CD4-positive, alpha-beta T cell treated with Interleukin-4 for 1 hour (primary cell): Measurements from ENCODE around the gene JADE2.
A peak's percentile ranks its signal among the peaks of the same experiment; 100 is the strongest.

ENCODE experiments used
- DNase-seq, 2 donors: peaks; one replicate each; pipeline ENCODE4 v3.0.0-alpha.2; 2020 to 2022

JADE2 gene

GRCh38 chr5:134530301-134531077, 5.0 kb downstream of the JADE2 start:
- no peak for DNase-seq

DNA sequence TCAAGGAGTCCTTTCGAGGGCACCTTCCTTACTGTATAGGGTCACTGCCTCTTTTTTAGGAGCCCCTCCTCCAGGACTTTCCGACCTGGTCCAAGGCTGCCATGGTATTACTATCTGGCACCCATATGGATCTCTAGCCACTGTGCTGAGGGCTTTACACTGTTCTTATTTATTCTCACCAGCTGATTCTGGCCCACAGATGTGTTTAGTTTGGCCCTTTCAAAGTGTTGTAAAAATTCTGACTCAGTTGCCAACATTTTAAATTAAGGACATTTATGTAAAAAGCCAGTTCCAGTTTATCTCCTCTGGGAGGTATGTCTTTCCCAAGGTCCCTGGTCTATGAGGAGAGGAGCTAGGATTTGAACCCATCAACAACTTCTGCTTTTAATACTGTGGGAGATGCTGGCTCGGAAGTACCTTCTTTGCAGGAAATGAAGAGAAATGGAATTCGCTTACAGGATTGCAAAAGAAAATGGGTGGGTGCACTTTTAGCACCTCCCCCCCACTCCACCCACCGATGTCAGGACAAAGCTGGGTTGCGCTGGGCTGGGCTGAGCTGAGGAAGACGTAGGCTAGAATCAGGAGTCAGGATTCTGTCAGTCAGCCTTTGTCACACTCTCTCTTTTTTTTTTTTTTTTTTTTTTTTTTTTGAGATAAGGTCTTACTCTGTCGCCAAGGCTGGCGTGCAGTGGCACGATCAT, 7.8 kb downstream of the JADE2 start:
- no peak for DNase-seq

- no peak for DNase-seq
These were observed 8.7 kb downstream of the JADE2 start for GRCh38 chr5:134534058-134534725.

- DNase-seq = no peak
These were observed 9.2 kb downstream of the JADE2 start for GRCh38 chr5:134534726-134535110.

DNA sequence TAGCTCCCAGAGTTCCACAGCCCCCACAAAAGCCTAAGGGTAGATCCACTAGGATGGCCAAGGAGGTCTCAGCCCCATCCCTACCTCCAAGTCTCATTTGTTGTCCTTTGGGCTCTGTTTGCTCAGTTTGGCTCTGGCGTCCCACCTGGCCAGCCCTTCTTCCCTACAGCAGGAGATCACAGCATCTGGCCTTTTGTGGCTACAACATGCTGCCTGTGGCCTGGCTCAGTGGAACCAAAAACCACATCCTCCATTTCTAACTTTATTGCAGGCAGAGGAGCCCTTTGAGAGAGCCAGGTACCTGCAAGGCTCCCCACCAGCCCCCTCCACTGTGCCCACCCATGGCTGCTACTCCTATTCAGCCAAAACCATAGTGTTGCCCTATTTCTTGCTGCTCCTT, 11.4 kb downstream of the JADE2 start:
- no peak for DNase-seq

DNA sequence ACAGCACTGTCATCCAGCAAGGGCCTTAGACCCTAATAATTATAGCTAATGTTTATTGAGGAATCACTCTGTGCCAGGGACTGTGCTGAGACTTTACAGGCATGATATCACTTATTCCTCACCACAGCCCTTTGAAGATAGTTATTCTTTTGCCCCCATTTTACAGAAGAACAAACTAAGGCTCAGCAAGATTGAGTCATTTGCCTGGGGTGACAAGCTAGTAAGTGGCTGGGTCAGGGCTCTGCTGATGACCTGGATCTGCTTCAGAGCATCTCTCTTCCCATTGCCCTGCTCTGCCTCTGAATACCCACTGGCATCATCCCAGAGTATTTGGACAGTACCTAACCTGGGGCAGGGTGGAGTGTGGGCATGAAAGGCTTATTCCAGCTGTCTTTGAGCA, 11.8 kb downstream of the JADE2 start:
- no peak for DNase-seq

DNA sequence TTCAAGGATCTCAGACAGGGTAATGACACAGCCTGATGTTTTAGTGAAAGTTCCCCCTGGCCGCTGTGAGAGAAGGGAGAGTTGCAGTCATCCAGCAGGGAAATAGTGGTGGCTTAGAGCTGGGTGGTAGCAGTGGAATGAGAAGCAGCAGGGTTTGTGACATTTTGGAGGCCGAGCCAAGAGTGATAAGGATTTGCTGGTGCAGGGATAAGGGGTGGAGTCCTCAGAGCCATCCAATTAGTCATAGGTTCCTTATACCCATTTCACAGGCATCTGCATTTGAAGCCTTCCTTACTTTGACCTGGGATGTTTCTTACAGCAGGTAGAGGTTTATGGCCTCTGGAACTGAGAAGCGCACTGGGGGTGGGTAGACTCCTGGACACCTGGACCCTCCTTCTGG, 12.8 kb downstream of the JADE2 start:
- no peak for DNase-seq

DNA sequence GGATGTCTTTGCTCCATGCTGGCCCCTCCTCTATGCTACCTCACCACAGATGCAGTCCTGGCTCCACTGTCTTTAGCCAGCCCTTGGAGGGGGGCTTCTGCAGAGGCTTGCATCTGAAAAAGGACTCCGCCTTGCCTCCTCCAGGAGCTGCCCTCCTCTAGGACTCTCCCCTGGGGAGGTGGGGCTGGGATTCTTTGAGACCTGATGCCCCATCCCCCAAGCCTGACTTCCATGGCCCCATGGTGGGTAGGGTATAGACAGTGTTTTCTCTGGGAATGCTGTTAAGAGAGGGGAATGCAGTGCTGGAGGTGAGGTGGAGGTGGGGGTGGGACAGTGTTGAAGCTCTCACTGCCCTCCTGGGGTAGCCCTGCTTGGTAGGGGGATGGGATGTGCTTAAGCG, 14.3 kb downstream of the JADE2 start:
- DNase-seq = no peak

- peak in 1 of 2 donors; percentile 42 for DNase-seq
These were observed 15.6 kb downstream of the JADE2 start for GRCh38 chr5:134540747-134541733.

- DNase-seq = no peak
These were observed 16.4 kb downstream of the JADE2 start for GRCh38 chr5:134541736-134542376.

- peak; percentile 44 to 72 for DNase-seq
These were observed 18.5 kb downstream of the JADE2 start for GRCh38 chr5:134543820-134544614.

DNA sequence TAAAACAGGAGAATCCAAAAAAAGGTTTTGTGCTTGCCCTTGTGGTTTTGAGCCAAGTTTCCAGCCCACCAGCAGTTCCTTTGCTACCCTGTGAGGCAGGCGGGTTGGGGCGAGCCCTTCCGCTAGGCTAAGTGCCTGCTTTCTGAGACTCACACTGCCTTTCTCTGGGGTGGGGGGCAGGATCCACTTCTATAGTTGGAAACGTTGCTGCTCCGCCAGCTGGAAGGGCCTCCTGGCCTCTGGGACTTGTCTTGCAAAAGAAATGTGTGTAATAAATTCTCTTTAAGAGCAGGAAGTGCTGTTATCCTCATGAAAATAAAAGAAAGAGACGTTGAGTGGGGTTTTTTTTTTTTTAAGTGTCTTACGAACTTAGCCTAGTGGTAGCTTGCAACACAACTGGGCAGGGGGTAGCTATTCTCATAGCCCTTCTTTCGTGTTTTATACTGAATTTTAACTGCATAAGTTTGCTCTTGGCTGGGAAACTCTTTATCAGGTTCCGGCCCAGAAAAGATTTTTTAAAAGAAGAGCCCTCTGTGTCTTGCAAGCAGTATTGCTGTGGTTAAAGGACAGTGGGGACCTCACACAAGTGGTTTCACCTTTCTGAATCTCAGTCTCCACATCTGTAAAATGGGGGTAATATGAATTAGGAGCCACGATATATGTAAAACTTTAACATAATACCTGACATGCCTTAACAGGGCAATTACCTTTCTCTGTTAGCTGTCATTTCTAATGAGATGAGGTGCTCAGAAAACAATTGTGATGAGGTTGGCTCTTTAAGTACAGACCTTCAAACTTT, 19.8 kb downstream of the JADE2 start:
- peak; percentile 18 to 23 for DNase-seq

DNA sequence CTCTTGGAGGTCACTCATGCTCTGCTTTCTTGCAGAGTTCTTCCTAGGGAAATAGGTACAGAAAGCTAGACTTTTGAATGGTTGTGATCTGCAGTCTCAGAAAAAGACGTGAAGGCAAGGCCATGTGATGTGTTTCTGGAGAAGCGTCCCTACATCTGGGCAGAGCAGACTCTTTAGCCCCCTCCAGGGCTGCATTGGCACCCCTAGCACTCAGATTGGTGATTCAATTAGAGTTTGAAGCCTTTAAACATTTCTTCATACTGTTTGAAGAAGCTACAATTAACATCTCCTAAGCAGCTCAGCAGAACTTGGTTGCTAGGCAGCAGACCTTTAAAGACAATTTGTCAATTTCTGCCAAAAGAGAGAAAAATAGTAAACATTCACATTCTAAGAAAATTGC, 21.6 kb downstream of the JADE2 start:
- no peak for DNase-seq

DNA sequence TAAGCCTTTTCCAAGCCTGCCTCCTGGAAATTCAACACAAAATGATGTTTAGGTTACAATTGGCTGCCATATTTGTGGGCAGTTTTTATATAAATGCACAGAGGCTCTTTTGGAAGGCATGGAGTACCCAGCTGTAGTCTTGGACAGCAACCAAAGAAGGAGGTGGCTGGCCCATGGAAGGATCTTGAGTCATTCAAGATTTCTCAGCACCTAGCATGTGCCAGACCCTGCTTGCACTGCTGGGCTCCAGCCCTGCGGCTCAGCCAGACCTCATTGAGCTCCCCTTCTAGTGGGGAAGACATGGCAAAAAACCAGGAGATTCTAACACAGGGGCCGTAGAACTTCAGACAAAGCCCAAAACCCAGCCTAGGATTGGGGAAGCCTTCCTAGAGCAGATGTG, 22.1 kb downstream of the JADE2 start:
- DNase-seq = no peak

DNA sequence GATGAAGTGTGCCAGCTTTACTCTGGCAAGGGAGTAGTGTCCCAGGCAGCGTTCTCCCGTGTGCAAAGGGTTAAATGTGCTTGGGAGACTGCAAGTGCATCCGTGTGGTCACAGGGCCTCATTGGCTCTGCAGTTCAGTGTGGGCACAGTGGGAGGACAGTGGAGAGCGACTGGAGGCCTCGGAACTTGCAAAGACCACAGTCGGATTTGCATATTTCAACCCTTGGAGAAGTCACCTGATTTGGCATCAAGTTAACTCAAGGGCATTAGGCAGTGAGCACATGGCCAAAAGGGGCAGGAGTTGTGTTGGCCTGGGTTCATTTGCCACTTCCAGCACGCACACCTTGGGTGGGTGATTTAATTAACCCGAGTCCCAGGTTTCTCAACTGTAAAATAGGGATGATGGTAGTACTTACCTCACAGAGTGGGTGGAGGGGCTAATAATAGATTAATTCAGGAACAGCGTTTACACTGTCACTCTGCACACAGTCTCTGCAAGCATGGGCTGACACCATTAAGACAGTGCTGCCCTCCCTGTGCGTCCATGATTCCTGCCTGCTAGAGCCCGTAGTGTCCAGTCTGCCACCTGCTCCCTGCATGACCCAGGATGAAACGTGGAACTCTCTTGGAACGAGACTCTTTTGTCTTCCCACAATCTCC, 22.7 kb downstream of the JADE2 start:
- DNase-seq = no peak

DNA sequence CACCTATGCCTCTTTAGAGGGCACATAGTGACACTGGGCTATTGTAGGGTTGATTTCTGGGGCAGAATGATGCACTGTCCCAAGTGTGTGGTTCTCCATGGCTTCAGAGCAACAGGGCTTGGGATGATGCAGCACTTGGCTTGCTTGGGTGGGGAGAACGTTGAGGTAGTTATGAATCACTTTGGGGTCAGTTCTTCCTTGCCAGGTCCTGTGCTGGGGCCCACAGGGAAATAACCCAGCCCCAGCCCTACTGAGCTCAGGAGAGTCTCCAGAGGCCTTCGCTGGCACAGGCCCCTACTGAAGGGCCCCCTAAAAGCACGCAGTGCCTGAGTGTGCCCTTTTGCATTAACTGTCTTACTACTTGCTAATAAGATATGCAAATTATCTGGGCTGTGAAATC, 24.2 kb downstream of the JADE2 start:
- no peak for DNase-seq

GRCh38 chr5:134550271-134551214, 25.1 kb downstream of the JADE2 start:
- DNase-seq = no peak

DNA sequence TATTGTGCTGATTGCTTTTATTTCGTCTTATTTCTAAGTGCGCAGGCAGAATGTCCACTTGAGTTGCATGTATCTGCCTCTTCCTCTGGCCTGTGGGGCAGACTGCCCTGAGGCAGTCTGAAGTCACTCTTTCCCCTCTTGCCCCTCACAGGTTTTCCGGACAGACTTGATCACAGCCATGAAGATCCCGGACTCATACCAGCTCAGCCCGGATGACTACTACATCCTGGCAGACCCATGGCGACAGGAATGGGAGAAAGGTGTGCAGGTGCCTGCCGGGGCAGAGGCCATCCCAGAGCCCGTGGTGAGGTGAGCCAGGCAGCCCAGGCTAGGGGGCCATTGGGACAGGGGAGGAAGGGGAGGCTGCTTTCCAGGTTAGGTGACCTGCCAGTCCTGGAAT, 26.4 kb downstream of the JADE2 start:
- DNase-seq = no peak

DNA sequence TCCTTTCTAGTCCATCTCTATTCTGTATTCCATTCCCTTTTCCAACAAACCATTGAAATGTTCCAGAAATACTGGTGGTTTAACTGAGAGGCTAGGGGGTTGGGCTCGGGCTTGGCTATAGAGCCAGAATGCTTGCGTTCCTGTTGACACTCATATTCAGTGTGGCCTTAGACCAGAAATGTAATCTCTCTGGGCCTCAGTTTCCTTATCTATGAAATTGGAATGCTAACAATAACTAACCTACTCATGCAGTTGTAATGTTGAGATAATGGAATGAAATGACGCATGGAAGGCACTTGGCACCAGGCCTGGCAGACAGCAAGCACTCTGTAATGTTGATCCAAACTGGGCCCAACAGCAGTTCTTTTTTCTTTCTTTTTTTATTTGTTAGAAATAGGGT, 26.8 kb downstream of the JADE2 start:
- no peak for DNase-seq
